Amygdala (tissue), 56 donors: ENCODE results near the gene DNAH1.

ENCODE experiments used
- DNase-seq, 56 donors: peaks; one replicate each; lab custom pipeline; 2025; lab: John Stamatoyannopoulos, UW

Gene DNAH1

DNA sequence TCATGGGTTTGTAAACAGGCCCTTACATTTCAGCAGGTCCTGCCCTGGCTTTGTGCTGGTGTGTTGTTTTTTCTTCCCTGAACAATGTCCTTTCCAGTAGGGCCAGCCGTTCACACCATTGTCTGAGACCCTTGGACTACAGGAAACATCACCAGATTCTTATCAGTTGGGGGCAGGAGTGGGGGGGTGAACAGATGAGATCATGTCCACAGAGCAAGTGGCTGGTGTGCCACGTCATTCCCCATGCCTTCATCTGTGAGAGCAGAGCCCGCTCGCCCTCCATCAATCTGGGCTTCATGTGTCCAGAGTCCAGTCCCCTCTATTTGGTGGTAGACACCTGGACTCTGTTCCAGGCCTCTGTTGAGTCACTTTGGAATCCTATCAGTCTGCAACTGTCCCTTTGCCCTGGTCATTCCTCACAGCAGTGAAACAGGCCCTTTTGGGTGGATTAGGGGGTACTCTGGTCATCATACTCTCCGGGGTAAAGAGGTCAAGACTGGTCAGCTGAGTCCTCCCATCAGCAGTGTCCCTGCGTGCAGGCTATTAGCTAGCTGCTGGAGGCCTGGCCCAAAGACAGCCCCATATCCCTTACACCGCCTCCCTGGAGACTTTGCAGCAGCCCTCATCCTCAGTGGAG lies 113.8 kb downstream of the DNAH1 start:
- DNase-seq: peak in 1 of 56 donors; percentile 49

DNA sequence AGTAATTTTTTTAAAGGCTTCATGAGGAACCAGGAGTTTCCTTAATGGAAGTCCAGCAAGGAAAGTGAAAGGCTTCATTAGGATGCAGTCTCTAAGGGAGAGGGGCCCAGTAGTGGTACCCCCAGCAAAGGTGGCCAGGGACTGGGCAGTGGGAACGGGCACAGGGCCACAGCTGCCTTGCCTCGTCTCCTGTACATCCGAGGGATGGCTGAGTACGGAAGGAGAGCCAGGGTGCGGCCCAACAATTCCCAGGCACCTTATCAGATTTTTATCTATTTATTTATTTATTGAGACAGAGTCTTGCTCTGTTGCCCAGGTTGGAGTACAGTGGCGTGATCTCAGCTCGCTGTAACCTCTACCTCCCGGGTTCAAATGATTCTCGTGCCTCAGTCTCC lies 114.3 kb downstream of the DNAH1 start:
- no peak for DNase-seq

- DNase-seq: no peak
These were observed 115.5 kb downstream of the DNAH1 start for GRCh38 chr3:52431459-52432223.

DNA sequence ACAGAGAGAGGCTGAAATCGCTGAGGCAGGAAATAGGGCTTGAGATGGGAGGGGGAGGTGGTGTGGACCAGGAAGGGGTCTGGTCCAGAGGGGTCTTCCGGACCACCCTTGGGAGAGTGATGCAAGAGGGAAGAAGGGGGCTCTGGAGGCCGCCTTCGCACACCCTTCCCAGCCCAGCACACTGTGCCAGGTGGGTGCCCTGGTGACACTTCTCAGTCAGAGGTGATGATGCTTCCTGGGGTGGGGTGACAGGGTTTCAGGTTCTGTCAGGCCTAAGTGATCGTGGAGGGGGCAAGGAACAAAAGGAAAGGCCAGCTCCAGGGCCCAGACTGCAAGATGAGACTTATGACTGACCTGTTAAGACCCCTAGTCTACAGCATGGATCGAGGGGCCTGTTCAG lies 116.1 kb downstream of the DNAH1 start:
- DNase-seq: no peak

- no peak for DNase-seq
These were observed 116.6 kb downstream of the DNAH1 start for GRCh38 chr3:52432691-52433141.

DNA sequence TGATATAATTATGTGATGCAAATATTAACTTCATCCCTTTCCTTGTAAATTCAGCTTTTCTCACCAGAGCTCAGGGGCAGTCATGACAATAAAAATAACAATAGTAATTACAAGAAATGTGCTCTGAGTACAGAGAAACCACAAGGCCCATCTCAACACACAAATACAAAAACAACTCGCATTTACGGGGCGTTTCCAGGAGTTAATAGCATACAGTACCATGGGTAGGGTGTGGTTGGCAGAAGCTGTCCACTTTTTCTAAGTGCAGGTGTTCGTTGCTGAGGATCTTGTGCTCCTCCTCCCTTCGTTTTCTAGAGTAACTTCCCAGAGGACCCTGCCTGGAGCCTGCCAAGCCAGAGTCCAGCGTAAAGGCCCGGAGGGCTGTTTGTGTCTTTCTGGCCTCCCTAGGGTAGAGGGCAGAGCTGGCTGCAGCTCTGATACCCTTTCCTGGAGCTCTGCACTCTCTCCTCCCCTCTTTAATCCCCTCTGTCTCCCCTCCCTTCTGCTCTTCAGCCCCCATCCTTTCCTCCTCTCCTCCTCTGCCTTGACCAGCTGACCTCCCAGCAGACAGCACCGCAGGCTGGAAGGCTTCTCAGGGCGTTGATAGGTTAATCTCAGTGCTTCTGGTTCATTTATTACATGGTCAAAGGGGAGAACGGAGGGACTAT lies 117.3 kb downstream of the DNAH1 start:
- no peak for DNase-seq

- DNase-seq: no peak
These were observed 117.9 kb downstream of the DNAH1 start for GRCh38 chr3:52433996-52434479.

- DNase-seq: no peak
These were observed 118.5 kb downstream of the DNAH1 start for GRCh38 chr3:52434491-52435115.

DNA sequence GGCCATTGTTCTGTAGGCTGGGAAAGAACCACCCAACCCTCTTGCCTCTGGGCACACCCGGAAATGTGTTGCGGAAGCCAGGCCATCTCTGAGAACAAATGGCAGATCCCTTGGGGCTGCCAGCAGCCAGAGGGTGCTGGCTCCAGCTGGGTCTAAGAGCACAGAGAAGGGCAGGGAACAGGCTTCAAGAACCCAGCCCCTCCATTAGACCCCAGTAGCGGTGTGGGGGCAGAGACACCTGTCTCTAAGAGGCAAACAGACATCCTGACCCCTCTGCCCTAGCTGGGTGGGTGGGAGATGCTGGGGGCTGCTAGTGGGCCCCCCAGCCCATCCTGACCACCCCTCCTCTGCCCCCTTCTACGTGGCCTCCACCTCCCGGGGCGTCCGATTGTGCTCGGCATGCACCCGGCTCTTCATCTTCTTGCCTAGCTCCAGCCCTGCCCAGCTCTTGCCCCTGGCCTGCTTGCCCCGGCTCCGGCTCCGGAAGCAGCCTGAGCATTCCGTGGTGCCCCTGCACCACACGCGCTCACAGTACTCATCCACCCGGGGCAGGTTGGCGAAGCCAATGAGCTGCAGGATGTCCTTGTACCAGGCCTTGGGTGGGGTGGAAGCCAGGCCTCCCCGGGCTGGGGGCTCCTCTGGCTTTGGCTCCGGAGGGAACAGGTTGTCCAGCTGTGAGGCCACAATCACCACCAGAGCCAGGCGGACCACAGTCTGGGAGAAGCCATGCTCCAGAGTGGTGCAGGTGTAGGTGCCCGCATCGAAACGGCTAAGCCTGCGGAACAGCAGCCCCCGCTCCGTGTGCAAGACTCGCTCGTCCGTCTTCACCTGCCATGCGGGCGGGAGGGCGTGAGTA lies 119.4 kb downstream of the DNAH1 start:
- DNase-seq: no peak

GRCh38 chr3:52436500-52437149 lies 120.5 kb downstream of the DNAH1 start:
- DNase-seq: no peak

- DNase-seq: no peak
These were observed 121.4 kb downstream of the DNAH1 start for GRCh38 chr3:52437326-52438103.

DNA sequence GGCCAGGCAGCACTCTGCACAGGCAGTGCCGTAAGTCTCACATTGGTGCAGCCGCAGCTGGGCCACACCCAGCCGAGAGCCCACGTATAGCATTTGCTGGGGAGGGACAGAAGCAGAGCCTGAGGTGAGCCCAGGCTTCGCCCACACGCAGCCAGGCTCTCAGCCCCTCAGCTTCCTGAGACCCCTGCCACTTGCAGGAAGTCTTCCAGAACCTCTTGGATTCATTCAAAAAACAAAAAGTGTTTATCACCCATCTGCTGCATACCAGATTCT lies 121.9 kb downstream of the DNAH1 start:
- DNase-seq: no peak

GRCh38 chr3:52438579-52439425 lies 122.7 kb downstream of the DNAH1 start:
- no peak for DNase-seq

DNA sequence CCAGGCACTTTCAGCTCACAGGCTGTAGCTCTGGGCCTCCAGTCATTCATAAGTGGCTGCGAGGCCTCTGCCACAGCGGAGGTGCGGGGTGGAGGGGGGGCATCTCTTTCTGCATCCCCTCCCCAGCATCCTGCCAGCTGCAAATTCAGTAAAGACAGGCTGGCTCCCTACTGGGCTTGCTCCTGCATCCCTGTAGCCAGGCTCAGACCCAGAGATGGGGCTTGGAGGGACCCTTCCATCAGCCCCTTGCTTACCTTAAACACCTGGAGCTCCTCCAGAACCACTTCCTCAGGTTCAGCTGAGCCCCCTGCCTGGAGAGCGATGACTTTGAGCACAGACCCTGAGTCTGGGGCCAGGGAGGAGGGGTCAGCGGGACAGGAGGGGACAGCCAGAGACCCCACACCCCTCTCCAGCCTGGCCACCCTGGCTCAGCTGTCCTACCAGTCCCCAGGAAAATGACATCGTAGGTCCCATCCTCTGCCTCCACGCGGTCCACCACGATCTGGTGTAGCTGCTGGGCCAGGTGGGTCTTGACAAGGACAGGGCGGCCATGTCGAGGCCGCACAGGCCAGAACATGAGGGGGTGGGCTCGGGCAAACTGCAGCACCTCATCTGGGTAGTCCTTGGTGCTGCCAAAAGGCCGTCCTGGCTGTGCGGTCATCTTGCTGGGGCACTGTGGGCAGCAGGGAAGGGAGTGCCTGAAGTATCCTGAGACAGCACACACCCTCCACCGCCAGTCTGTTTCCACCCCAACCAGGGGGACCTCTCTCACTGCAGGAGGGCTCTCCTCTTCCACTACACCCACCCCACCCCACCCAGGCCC lies 123.5 kb downstream of the DNAH1 start:
- DNase-seq: no peak

- no peak for DNase-seq
These were observed 124.1 kb downstream of the DNAH1 start for GRCh38 chr3:52440249-52440551.

GRCh38 chr3:52440671-52441070 lies 124.6 kb downstream of the DNAH1 start:
- DNase-seq: no peak

DNA sequence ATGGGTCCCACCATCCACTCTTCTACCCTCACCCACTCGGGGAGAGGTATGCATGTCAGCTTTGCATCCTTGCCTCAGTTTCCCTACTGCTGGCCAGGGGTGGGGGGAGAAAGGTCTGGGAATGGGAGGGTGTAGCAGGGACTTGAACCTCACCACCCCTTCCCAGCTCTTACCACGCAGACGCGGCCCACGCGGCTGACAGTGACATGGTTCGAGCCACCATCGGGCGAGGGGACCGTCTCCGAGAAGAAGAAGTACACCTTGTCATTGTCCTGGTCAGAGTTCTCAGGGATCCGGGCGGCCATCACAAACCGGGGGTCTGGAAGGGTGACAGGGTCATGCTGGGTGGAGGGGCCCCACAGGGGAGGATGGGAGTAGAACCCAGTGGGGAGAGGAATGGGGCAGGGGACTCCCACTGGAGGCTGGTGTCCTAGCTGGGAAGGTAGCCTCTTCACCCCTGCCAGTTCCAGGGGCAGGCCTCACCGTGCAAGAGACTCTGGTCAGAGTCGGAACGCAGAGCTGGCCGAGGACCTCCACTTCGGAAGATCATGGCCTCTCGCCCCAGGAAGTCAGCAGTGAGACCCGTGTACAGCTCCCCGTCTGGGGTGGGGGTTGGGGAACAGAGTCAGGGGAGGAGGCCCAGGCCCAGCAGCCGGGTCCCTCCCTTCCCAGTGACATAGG lies 125.1 kb downstream of the DNAH1 start:
- no peak for DNase-seq
